H1 (cell line): Measurements from ENCODE around the gene S100A8.

Source experiments
- EGR1 ChIP-seq: IDR thresholded peaks from 2 replicates; pipeline ENCODE4 v1.6.1; 2011; ENCODE audit warnings: low read depth, low read length, borderline replicate concordance
- EP300 ChIP-seq, 2 experiments: IDR thresholded peaks; 1 replicate in 1 of 2; 2 replicates in 1 of 2; pipeline ENCODE4 v1.6.1; 2011 to 2012; ENCODE audit warnings: low read depth in 2 of 2, low read length in 2 of 2, mild to moderate bottlenecking in 2 of 2, borderline replicate concordance in 1 of 2, inconsistent platforms in 1 of 2, moderate library complexity in 1 of 2
- RAD21 ChIP-seq, 2 experiments: IDR thresholded peaks in 1 of 2; conservative IDR thresholded peaks in 1 of 2; 2 replicates each; pipeline ENCODE4 v1.6.1; 2011; ENCODE audit warnings: low read depth in 2 of 2, low read length in 2 of 2, improper control_type of control experiment in 1 of 2, inconsistent platforms in 1 of 2, mild to moderate bottlenecking in 1 of 2, moderate library complexity in 1 of 2
- RFX5 ChIP-seq: IDR thresholded peaks from 2 replicates; pipeline ENCODE4 v1.6.1; 2011; ENCODE audit warnings: low read depth, low read length, improper control_type of control experiment, borderline replicate concordance
- YY1 ChIP-seq: IDR thresholded peaks from 2 replicates; pipeline ENCODE4 v1.6.1; 2011; ENCODE audit warnings: low read depth, mild to moderate bottlenecking, low read length
- TF ChIP-seq, protein P1 (sequence below), 3 experiments: IDR thresholded peaks; 1 replicate in 2 of 3; 2 replicates in 1 of 3; pipeline versions ENCODE4 v1.5.1 to v1.6.1; 2011; ENCODE audit warnings: low read length in 3 of 3, mild to moderate bottlenecking in 3 of 3, inconsistent platforms in 2 of 3, low read depth in 1 of 3, moderate library complexity in 1 of 3; ENCODE audit not compliant: insufficient read depth in 1 of 3; ENCODE audit errors: control extremely low read depth in 1 of 3

DNA sequence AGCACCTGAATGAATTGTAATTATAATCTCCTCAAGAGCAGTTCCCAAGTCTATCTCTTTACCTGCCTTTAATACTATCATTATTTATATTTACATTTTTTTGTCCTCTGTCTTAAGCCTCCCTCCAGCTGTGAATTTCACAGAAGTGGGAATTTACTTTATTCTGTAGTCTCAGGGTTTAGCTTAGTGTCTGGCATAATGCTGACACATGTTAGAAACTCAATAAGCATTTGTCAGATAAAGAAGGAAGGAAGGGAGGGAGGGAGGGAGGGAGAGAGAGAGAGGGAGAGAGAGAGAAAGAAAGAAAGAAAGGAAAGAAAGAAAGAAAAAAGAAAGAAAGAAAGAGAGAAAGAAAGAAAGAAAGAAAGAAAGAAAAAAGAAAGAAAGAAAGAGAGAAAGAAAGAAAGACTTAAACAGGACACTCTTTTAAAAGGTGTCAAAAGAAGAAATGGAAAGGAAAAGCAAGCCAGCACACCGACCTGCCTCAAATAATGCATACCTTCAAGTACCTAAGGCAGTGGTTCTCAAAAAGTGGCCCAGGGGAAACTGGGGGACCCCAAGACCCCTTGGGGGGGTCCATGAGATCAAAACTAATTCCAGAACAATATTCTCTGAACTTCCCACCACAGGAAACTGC lies 40.4 kb downstream of the S100A8 start:
- no peak for TF ChIP-seq YY1
- TF ChIP-seq, protein P1, sequence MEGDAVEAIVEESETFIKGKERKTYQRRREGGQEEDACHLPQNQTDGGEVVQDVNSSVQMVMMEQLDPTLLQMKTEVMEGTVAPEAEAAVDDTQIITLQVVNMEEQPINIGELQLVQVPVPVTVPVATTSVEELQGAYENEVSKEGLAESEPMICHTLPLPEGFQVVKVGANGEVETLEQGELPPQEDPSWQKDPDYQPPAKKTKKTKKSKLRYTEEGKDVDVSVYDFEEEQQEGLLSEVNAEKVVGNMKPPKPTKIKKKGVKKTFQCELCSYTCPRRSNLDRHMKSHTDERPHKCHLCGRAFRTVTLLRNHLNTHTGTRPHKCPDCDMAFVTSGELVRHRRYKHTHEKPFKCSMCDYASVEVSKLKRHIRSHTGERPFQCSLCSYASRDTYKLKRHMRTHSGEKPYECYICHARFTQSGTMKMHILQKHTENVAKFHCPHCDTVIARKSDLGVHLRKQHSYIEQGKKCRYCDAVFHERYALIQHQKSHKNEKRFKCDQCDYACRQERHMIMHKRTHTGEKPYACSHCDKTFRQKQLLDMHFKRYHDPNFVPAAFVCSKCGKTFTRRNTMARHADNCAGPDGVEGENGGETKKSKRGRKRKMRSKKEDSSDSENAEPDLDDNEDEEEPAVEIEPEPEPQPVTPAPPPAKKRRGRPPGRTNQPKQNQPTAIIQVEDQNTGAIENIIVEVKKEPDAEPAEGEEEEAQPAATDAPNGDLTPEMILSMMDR (IDR thresholded peaks at IDR 0.05; ENCODE audit: control extremely low read depth in 1 of 3, insufficient read depth in 1 of 3, low read depth in 1 of 3, low read length in 3 of 3), result no peak
- no peak for TF ChIP-seq RFX5
- no peak for TF ChIP-seq RAD21 (IDR thresholded peaks at IDR 0.05 in 1 of 2, conservative IDR thresholded peaks at IDR 0.05 in 1 of 2; ENCODE audit: low read depth in 2 of 2, low read length in 2 of 2)
- TF ChIP-seq EGR1, result no peak
- no peak for TF ChIP-seq EP300 (IDR thresholded peaks at IDR 0.05; ENCODE audit: borderline replicate concordance in 1 of 2, low read depth in 2 of 2, low read length in 2 of 2)
